Transverse colon (tissue), 3 donors: Measurements from ENCODE around the gene HOXD11.

Source experiments
- CTCF ChIP-seq, 5 experiments: fragments of 200-600 bp in 3 of 5; fragments of 450-650 bp in 2 of 5; sonication (generic) in 3 of 5; IDR thresholded peaks; 1 replicate in 2 of 5; 2 replicates in 3 of 5; pipeline ENCODE4 v1.5.1; 2016 to 2017; ENCODE audit warnings: antibody characterized with exemption in 5 of 5, inconsistent platforms in 3 of 5, mild to moderate bottlenecking in 2 of 5, moderate library complexity in 1 of 5
- POLR2A ChIP-seq: fragments of 450-650 bp; IDR thresholded peaks from one replicate; pipeline ENCODE4 v1.6.1; 2016; ENCODE audit warnings: antibody characterized with exemption, mild to moderate bottlenecking, moderate library complexity

GRCh38 chr2:176118601-176119339, 11.7 kb downstream of the HOXD11 start:
- TF ChIP-seq CTCF (IDR thresholded peaks at IDR 0.05) (peak; percentile 45 to 59 (median 53)), POLR2A (no peak)
